H1 (cell line): Measurements from ENCODE around the gene SPACA7. TPM values are rescaled to one million over a fixed set of nuclear protein-coding genes. Genes with fewer than 3 reads are reported as not detected.

ENCODE experiments used
- CTCF ChIA-PET: fragments of 300-600 bp; sonication (Branson Sonifier 250); formaldehyde crosslinking; loops from one replicate; lab custom pipeline; 2021; ENCODE audit not compliant: partially characterized antibody; lab: Charles Lee
- POLR2A ChIA-PET: fragments of 300-600 bp; sonication (Branson Sonifier 250); formaldehyde crosslinking; loops from one replicate; lab custom pipeline; 2021; ENCODE audit warnings: inconsistent platforms; ENCODE audit not compliant: partially characterized antibody; lab: Charles Lee
- DNase-seq, 2 experiments: peaks; one replicate each; pipeline versions ENCODE4 v3.0.0 to v3.0.0-alpha.2; 2010 to 2022; ENCODE audit warnings: low spot score in 2 of 2, low read depth in 1 of 2, mixed read lengths in 1 of 2
- FAIRE-seq: peaks from 2 replicates; lab custom pipeline; 2011; peaks lifted over from hg19 to GRCh38; lab: Jason Lieb, UNC
- H2AFZ ChIP-seq: 2 replicates; pipeline ENCODE4 v1.8.1; 2012; ENCODE audit warnings: low read length, inconsistent platforms
- H2AK5ac ChIP-seq: 2 replicates; pipeline ENCODE4 v1.6.1; 2013; ENCODE audit warnings: low read depth, low read length
- H2BK120ac ChIP-seq: replicated peaks from 2 replicates; pipeline ENCODE3; 2013; ENCODE audit warnings: low read depth, low read length, inconsistent platforms
- H2BK12ac ChIP-seq: 2 replicates; pipeline ENCODE4 v1.6.1; 2013; ENCODE audit warnings: low read depth, low read length
- H2BK15ac ChIP-seq: 2 replicates; pipeline ENCODE4 v1.6.1; 2013; ENCODE audit warnings: low read length
- H2BK20ac ChIP-seq: 2 replicates; pipeline ENCODE4 v1.6.1; 2013; ENCODE audit warnings: low read length
- H2BK5ac ChIP-seq: 2 replicates; pipeline ENCODE4 v1.6.1; 2013; ENCODE audit warnings: low read depth, low read length
- H3K14ac ChIP-seq: 2 replicates; pipeline ENCODE4 v1.6.1; 2013; ENCODE audit warnings: inconsistent platforms; ENCODE audit not compliant: insufficient read length
- H3K18ac ChIP-seq: 2 replicates; pipeline ENCODE4 v1.6.1; 2013; ENCODE audit warnings: low read length; ENCODE audit errors: extremely low read depth
- H3K23ac ChIP-seq: 2 replicates; pipeline ENCODE4 v1.6.1; 2013; ENCODE audit warnings: inconsistent platforms; ENCODE audit not compliant: insufficient read length
- H3K23me2 ChIP-seq: 2 replicates; pipeline ENCODE4 v1.6.1; 2013; ENCODE audit warnings: low read depth, low read length
- H3K27ac ChIP-seq: 2 replicates; pipeline ENCODE4 v1.6.1; 2011; ENCODE audit warnings: low read depth, low read length, inconsistent platforms
- H3K27me3 ChIP-seq, 4 experiments: replicated peaks in 1 of 4; 1 replicate in 1 of 4; 2 replicates in 3 of 4; pipeline versions ENCODE4 v1.6.1 to v1.8.1; 2011 to 2013; ENCODE audit warnings: low read length in 3 of 4, mild to moderate bottlenecking in 3 of 4, inconsistent platforms in 2 of 4, mixed read lengths in 2 of 4, moderate library complexity in 1 of 4; ENCODE audit not compliant: control insufficient read depth in 3 of 4, insufficient read depth in 3 of 4; ENCODE audit errors: extremely low read depth in 1 of 4
- H3K36me3 ChIP-seq, 4 experiments: 2 replicates each; pipeline versions ENCODE4 v1.6.1 to v1.8.1; 2011 to 2013; ENCODE audit warnings: mild to moderate bottlenecking in 4 of 4, low read length in 3 of 4, moderate library complexity in 2 of 4, control low read depth in 1 of 4, inconsistent platforms in 1 of 4; ENCODE audit not compliant: insufficient read depth in 4 of 4, control insufficient read depth in 2 of 4
- H3K4ac ChIP-seq: replicated peaks from 2 replicates; pipeline ENCODE3; 2013; ENCODE audit warnings: low read length, low read depth, mixed read lengths, inconsistent platforms; ENCODE audit not compliant: insufficient read length
- H3K4me1 ChIP-seq, 4 experiments: replicated peaks in 1 of 4; 1 replicate in 1 of 4; 2 replicates in 3 of 4; pipeline versions ENCODE4 v1.6.1 to v1.8.1; 2011 to 2013; ENCODE audit warnings: low read length in 3 of 4, inconsistent platforms in 2 of 4, mixed read lengths in 1 of 4; ENCODE audit not compliant: insufficient read depth in 4 of 4, control insufficient read depth in 3 of 4
- H3K4me2 ChIP-seq, 2 experiments: 2 replicates each; pipeline versions ENCODE4 v1.6.1 to v1.8.1; 2011 to 2013; ENCODE audit warnings: low read depth in 2 of 2, low read length in 2 of 2, control low read depth in 1 of 2, inconsistent platforms in 1 of 2, mild to moderate bottlenecking in 1 of 2; ENCODE audit not compliant: insufficient read depth in 1 of 2
- H3K4me3 ChIP-seq, 4 experiments: fragments of 200-600, 300-600 bp in 1 of 4; sonication (generic), shearing (Covaris generic), sonication (Bioruptor Twin) in 1 of 4; 2 replicates each; pipeline versions ENCODE4 v1.5.1 to v1.8.1; 2011 to 2016; ENCODE audit warnings: low read length in 4 of 4, low read depth in 3 of 4, control low read depth in 2 of 4, inconsistent platforms in 2 of 4, mild to moderate bottlenecking in 2 of 4, mixed read lengths in 1 of 4, moderate library complexity in 1 of 4; ENCODE audit not compliant: insufficient read depth in 2 of 4; ENCODE audit errors: extremely low read depth in 1 of 4
- H3K56ac ChIP-seq: replicated peaks from 2 replicates; pipeline ENCODE3; 2013; ENCODE audit warnings: low read depth, mild to moderate bottlenecking, mixed read lengths, low read length, inconsistent platforms; ENCODE audit not compliant: insufficient read length
- H3K79me1 ChIP-seq: 2 replicates; pipeline ENCODE4 v1.6.1; 2013; ENCODE audit warnings: low read depth, low read length, control low read depth
- H3K79me2 ChIP-seq, 2 experiments: 2 replicates each; pipeline versions ENCODE4 v1.6.1 to v1.8.1; 2012 to 2013; ENCODE audit warnings: low read length in 2 of 2, mild to moderate bottlenecking in 2 of 2, inconsistent platforms in 1 of 2; ENCODE audit not compliant: insufficient read depth in 2 of 2, control insufficient read depth in 1 of 2
- H3K9ac ChIP-seq, 4 experiments: replicated peaks in 1 of 4; 1 replicate in 1 of 4; 2 replicates in 3 of 4; pipeline versions ENCODE4 v1.6.1 to v1.8.1; 2011 to 2013; ENCODE audit warnings: low read depth in 3 of 4, low read length in 3 of 4, control low read depth in 2 of 4, mild to moderate bottlenecking in 2 of 4, moderate library complexity in 2 of 4, inconsistent platforms in 1 of 4; ENCODE audit errors: extremely low read depth in 1 of 4
- H3K9me3 ChIP-seq, 2 experiments: 2 replicates each; pipeline versions ENCODE4 v1.6.1 to v1.8.1; 2012 to 2013; ENCODE audit warnings: mild to moderate bottlenecking in 2 of 2, moderate library complexity in 2 of 2, control low read depth in 1 of 2, inconsistent platforms in 1 of 2, low read depth in 1 of 2, low read length in 1 of 2, mixed read lengths in 1 of 2; ENCODE audit not compliant: insufficient read depth in 2 of 2
- H4K20me1 ChIP-seq, 2 experiments: replicated peaks in 1 of 2; 2 replicates each; pipeline versions ENCODE3 to v1.8.1; 2011 to 2013; ENCODE audit warnings: inconsistent platforms in 2 of 2, low read length in 2 of 2, mild to moderate bottlenecking in 1 of 2; ENCODE audit not compliant: insufficient read depth in 2 of 2, control insufficient read depth in 1 of 2
- H4K5ac ChIP-seq: 2 replicates; pipeline ENCODE4 v1.6.1; 2013; ENCODE audit warnings: low read length, low read depth, mixed read lengths, inconsistent platforms; ENCODE audit not compliant: insufficient read length
- H4K8ac ChIP-seq: 2 replicates; pipeline ENCODE4 v1.8.0; 2013; ENCODE audit warnings: mild to moderate bottlenecking, moderate library complexity, low read length, inconsistent platforms; ENCODE audit not compliant: insufficient read depth; ENCODE audit errors: extremely low read depth
- H4K91ac ChIP-seq: replicated peaks from 2 replicates; pipeline ENCODE3; 2013; ENCODE audit warnings: low read length, mixed read lengths, inconsistent platforms; ENCODE audit not compliant: insufficient read length
- CTBP2 ChIP-seq: IDR thresholded peaks from 2 replicates; pipeline ENCODE4 v1.7.0; 2011; ENCODE audit warnings: borderline replicate concordance, mild to moderate bottlenecking, moderate library complexity, mixed read lengths, low read length; ENCODE audit not compliant: insufficient read depth, insufficient read length
- GABPA ChIP-seq: IDR thresholded peaks from 2 replicates; pipeline ENCODE4 v1.6.1; 2011; ENCODE audit warnings: mild to moderate bottlenecking, low read length, moderate library complexity, borderline replicate concordance; ENCODE audit not compliant: insufficient read depth
- KDM1A ChIP-seq: fragments of 200-600, 300-600 bp; sonication (generic); IDR thresholded peaks from 2 replicates; pipeline ENCODE4 v1.7.1; 2016; ENCODE audit warnings: mild to moderate bottlenecking, low read length, borderline replicate concordance
- KDM5A ChIP-seq: fragments of 200-600 bp; IDR thresholded peaks from 2 replicates; pipeline ENCODE4 v1.7.1; 2012; ENCODE audit warnings: mild to moderate bottlenecking, low read length, inconsistent platforms, mixed read lengths
- MAFK ChIP-seq: IDR thresholded peaks from 2 replicates; pipeline ENCODE4 v1.6.1; 2012; ENCODE audit warnings: low read depth, mild to moderate bottlenecking, improper control_type of control experiment, low read length
- PHF8 ChIP-seq: fragments of 200-600 bp; sonication (generic); conservative IDR thresholded peaks from 2 replicates; pipeline ENCODE4 v1.7.1; 2012; ENCODE audit warnings: low read depth, mild to moderate bottlenecking, inconsistent platforms, low read length, moderate library complexity
- RAD21 ChIP-seq, 2 experiments: IDR thresholded peaks in 1 of 2; conservative IDR thresholded peaks in 1 of 2; 2 replicates each; pipeline ENCODE4 v1.6.1; 2011; ENCODE audit warnings: low read depth in 2 of 2, low read length in 2 of 2, improper control_type of control experiment in 1 of 2, inconsistent platforms in 1 of 2, mild to moderate bottlenecking in 1 of 2, moderate library complexity in 1 of 2
- RNF2 ChIP-seq: fragments of 200-900, 300-1000 bp; sonication (generic); IDR thresholded peaks from 2 replicates; pipeline ENCODE4 v1.7.1; 2016; ENCODE audit warnings: borderline replicate concordance, low read depth, mild to moderate bottlenecking, antibody characterized with exemption, low read length; ENCODE audit not compliant: poor library complexity, severe bottlenecking; ENCODE audit errors: missing control alignments
- SP2 ChIP-seq: IDR thresholded peaks from 2 replicates; pipeline ENCODE4 v1.6.1; 2012; ENCODE audit warnings: mild to moderate bottlenecking, low read length, inconsistent platforms
- SUZ12 ChIP-seq: fragments of 200-600 bp; sonication (generic); IDR thresholded peaks from 2 replicates; pipeline ENCODE4 v1.6.1; 2012; ENCODE audit warnings: mild to moderate bottlenecking, inconsistent platforms, low read length, moderate library complexity, mixed read lengths
- WGBS, 2 experiments: shearing (Covaris generic) in 1 of 2; methylation state at CpG; one replicate each; pipeline versions ENCODE4 v1.1.6 to v1.1.7; 2013 to 2015; ENCODE audit warnings: low lambda C conversion rate in 2 of 2, mixed read lengths in 2 of 2, inconsistent platforms in 1 of 2, low coverage in 1 of 2, missing lambda C conversion rate in 1 of 2; ENCODE audit not compliant: insufficient replicate concordance in 2 of 2, insufficient coverage in 1 of 2, insufficient read length in 1 of 2; ENCODE audit errors: extremely low coverage in 1 of 2, missing lambda C conversion rate in 1 of 2; 5-methylcytosine and 5-hydroxymethylcytosine counted together
- polyA plus RNA-seq, 7 experiments: library from polyadenylated mRNA; depleted of rRNA in 3 of 7; stranded (reverse) in 5 of 7; unstranded in 2 of 7; fragments of >200 nt in 5 of 7; fragments of 200-250 nt in 2 of 7; gene quantifications; 1 replicate in 5 of 7; 2 replicates in 1 of 7; 4 replicates in 1 of 7; pipeline versions ENCODE4 v1.2.1 to v1.2.3, GENCODE V29; 2011 to 2013; ENCODE audit warnings: missing spikeins in 2 of 7, mixed read lengths in 2 of 7
- total RNA-seq: library from RNA; stranded (reverse); fragmentation: NEBNext Ultra II Directional; extraction: Animal tissue kit (Norgen Biotek cat#: 25700); gene quantifications from 2 replicates; pipeline ENCODE4 v1.2.1, GENCODE V29; 2021

Gene SPACA7
- total and polyA plus RNA-seq, 2 of the 8 experiments (the other 6 are each of a cell fraction or from before 2014, with no cell fraction given) = not detected

DNA sequence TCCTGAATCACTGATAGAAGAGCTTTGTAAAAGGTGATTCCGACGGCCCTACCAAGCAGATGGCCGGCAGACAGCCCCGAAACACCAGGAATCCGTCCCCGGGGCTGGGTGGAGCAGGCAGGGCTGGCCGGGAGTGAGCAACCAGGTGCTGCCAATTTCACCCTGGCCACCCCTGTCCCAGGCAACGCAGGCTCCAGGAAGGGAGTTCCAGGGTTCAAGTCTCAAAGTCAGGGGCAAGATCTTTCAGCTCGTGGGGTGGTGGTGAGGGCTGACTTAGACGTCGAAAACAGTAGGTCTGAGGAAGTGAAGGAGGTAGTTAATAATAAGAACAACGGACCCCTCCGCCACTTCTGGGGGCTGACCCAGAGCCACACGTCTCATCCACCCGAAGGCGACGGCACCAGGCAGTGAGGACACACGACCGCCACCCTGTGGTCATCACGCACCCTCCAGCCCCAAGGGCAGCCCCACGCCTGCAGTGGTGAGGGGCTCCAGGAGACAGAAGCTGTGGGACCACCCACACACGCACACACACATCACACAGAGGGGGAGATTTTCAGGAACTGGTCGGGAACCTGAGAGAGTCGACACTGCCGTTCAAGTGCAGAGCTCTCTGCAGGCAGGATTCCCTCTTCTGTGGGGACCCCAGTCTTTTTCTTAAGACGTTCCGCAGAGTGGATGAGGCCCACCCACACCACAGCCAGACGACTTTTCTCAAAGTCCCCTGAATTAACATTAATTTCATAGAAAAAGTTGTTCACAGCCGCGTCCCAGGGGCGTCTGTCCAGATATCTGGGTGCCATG, 67.2 kb downstream of the SPACA7 start:
- peaks cover 0 to 3% (median under 1%) of the 10 kb centered on the region in 4 experiments; a peak in 3 of 7 replicates for H3K27me3 ChIP-seq
- no peak overlapping the region for H3K9ac ChIP-seq
- TF ChIP-seq PHF8 (no peak), CTBP2 (no peak), RNF2 (no peak), KDM1A (no peak), SUZ12 (peak; percentile 21; the same call in 1 of the 2 replicates), MAFK (no peak), SP2 (no peak), RAD21 (IDR thresholded peaks at IDR 0.05 in 1 of 2, conservative IDR thresholded peaks at IDR 0.05 in 1 of 2; ENCODE audit: low read depth in 2 of 2, low read length in 2 of 2) (peak; percentile 73 to 84), GABPA (no peak), KDM5A (no peak)

More for the DNA sequence above, 67.2 kb downstream of the SPACA7 start:
- 0 out of 4 replicates have a peak overlapping the region, but pooled peaks of 1 of the 2 experiments have one; percentile 20 for H3K4me2 ChIP-seq
- H3K79me1 ChIP-seq = no peaks in the 10 kb centered on the region
- H2BK15ac ChIP-seq = no peak overlapping the region
- ChIA-PET POLR2A (interaction anchor here (1.0 kb wide), 1 partner anchor 217 kb away, joined by 3 read pairs; no protein-coding TSS in a partner anchor), CTCF (interaction anchor here (0.5 to 5.2 kb wide), 91 partner anchors 8 to 1400 kb away, joined by 3 to 51 read pairs (median 4); partner anchors contain the start of genes SOX1 and SPACA7)
- no peak for FAIRE-seq
- H3K23me2 ChIP-seq = no peaks in the 10 kb centered on the region
- H4K91ac ChIP-seq = no peak overlapping the region
- H3K23ac ChIP-seq = no peak overlapping the region
- WGBS, 2 experiments = 43% methylated on average over 30 of the region's 31 CpGs; no CpG with 5 or more reads in 1 of the 2 experiments
- H3K4me1 ChIP-seq = peaks cover 0 to 4% (median 1%) of the 10 kb centered on the region in 4 experiments; a peak in 2 of 7 replicates
- H2BK5ac ChIP-seq = no peak overlapping the region
- peak in 1 of 2 experiments; percentile 81 for DNase-seq
- no peaks in the 10 kb centered on the region for H3K36me3 ChIP-seq
- no peak overlapping the region for H2AFZ ChIP-seq
- no peak overlapping the region for H3K56ac ChIP-seq
- H3K79me2 ChIP-seq = no peaks in the 10 kb centered on the region
- H3K18ac ChIP-seq = no peak overlapping the region
- H3K14ac ChIP-seq = no peak overlapping the region
- H4K20me1 ChIP-seq = no peaks in the 10 kb centered on the region
- no peak overlapping the region for H2BK120ac ChIP-seq
- H3K27ac ChIP-seq = no peak overlapping the region
- H2AK5ac ChIP-seq = no peak overlapping the region
- no peak overlapping the region for H2BK12ac ChIP-seq
- H2BK20ac ChIP-seq = 0 out of 2 replicates have a peak overlapping the region, but pooled peaks have one; percentile 55
- 0 out of 4 replicates have a peak, but pooled peaks cover 2 to 3% of the 10 kb centered on the region in 2 experiments for H3K9me3 ChIP-seq
- peak overlapping the region; percentile 46; the same call in 1 of the 2 replicates for H4K8ac ChIP-seq
- H3K4ac ChIP-seq = peak overlapping the region; percentile 35
- H3K4me3 ChIP-seq = no peak overlapping the region
- no peak overlapping the region for H4K5ac ChIP-seq
